ENCODE results near the gene BFAR.
"Not testable (repeated sequence)": the region's sequence is repeated elsewhere in the genome, so short reads cannot be mapped to it uniquely, and the experiment has no call there.

BFAR gene

GRCh38 chr16:14627078-14627477 lies 5.7 kb upstream of the BFAR start:
- TF ChIP-seq, protein P1, sequence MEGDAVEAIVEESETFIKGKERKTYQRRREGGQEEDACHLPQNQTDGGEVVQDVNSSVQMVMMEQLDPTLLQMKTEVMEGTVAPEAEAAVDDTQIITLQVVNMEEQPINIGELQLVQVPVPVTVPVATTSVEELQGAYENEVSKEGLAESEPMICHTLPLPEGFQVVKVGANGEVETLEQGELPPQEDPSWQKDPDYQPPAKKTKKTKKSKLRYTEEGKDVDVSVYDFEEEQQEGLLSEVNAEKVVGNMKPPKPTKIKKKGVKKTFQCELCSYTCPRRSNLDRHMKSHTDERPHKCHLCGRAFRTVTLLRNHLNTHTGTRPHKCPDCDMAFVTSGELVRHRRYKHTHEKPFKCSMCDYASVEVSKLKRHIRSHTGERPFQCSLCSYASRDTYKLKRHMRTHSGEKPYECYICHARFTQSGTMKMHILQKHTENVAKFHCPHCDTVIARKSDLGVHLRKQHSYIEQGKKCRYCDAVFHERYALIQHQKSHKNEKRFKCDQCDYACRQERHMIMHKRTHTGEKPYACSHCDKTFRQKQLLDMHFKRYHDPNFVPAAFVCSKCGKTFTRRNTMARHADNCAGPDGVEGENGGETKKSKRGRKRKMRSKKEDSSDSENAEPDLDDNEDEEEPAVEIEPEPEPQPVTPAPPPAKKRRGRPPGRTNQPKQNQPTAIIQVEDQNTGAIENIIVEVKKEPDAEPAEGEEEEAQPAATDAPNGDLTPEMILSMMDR (IDR thresholded peaks at IDR 0.05), result no peak
- H3K27ac ChIP-seq, result no peak overlapping the region

GRCh38 chr16:14628806-14629611 lies 3.7 kb upstream of the BFAR start:
- H3K27ac ChIP-seq, result peak overlapping the region; percentile 93 to 97
- no peak for DNase-seq (ENCODE audit: low spot score)
- H3K4me3 ChIP-seq, result peak overlapping the region; percentile 91
- TF ChIP-seq, protein P1 (IDR thresholded peaks at IDR 0.05), result no peak

More at GRCh38 chr16:14627078-14627477, 5.7 kb upstream of the BFAR start:
- H3K4me3 ChIP-seq, result no peak overlapping the region
- DNase-seq (ENCODE audit: low spot score), result no peak

DNA sequence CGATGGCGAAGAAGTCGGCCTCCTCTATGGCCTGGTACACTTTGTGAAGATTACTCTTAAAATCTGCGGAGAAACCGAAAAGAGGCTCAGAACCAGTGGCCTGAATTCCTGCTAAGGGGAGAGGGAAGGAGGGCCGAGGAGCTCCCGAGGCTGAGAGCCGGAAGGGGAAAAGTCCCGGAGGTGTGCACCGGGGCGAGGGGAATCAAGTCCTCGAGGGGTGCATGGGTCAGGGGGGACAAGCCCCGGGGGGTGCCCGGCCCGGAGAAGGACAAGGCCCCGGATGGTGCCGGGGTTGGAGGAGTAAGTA lies 3.2 kb upstream of the BFAR start:
- no peak for DNase-seq (ENCODE audit: low spot score)
- Histone ChIP-seq H3K4me3 (peak overlapping the region; percentile 91), H3K27ac (peak overlapping the region; percentile 93 to 97)
- TF ChIP-seq, protein P1 (IDR thresholded peaks at IDR 0.05), result no peak

GRCh38 chr16:14629919-14630619 lies 2.7 kb upstream of the BFAR start, which contains the start of gene PARN:
TSS of gene PARN (minus strand) at chr16:14630260. CDS start at chr16:14630125, 135 bp downstream.
- TF ChIP-seq, protein P1 (IDR thresholded peaks at IDR 0.05), result no peak
- H3K4me3 ChIP-seq, result peak within 1 kb of the TSS; percentile 91
- H3K27ac ChIP-seq, result peak within 1 kb of the TSS; percentile 93 to 97
- peak; percentile 94 for DNase-seq (ENCODE audit: low spot score)

DNA sequence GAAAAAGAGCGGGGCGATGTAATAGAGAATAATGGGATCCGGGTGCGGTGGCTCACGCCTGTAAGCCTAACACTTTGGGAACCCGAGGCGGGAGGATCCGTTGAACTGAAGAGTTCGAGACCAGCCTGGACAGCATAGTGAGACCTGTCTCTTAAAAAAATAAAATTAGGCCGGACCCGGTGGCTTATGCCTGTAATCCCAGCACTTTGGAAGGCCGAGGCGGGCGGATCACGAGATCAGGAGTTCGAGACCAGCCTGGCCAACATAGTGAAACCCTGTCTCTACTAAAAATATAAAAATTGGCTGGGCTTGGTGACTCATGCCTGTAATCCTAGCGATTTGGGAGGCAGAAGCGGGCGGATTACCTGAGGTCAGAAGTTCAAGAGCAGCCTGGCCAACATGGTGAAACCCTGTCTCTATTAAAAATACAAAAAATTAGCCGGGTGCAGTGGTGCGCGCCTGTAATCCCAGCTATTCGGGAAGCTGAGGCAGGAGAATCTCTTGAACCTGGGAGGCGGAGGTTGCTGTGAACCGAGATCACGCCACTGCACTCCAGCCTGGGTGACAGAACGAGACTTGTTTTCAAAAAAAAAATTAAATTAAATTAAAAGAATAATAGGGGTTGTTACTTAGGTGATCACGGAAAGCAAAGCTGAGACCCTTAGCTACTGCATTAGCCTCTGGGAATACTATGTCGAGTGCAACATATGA lies 2.0 kb upstream of the BFAR start:
- not testable (repeated sequence) for DNase-seq (ENCODE audit: low spot score)
- peak overlapping the region; percentile 93 to 97 for H3K27ac ChIP-seq
- peak overlapping the region; percentile 91 for H3K4me3 ChIP-seq

DNA sequence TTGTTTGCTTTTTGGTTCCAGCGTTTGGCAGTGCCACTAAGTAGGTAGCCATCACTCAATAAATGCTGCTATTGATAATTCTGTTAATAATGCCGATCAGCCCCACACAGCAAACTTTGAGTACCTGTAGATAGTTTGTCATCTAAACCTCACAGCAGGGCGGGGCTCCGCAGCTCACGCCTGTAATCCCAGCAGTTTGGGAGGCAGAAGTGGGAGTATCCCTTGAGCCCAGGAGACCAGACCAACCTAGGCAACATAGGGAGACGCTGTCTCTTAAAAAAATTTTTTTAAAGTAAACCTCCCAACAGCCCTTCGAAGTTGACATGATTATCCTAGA lies 1.6 kb downstream of the BFAR start:
- peak overlapping the region; percentile 76 for H3K4me3 ChIP-seq
- TF ChIP-seq, protein P1 (IDR thresholded peaks at IDR 0.05), result no peak
- H3K27ac ChIP-seq, result peak overlapping the region; percentile 91 to 94
- no peak for DNase-seq (ENCODE audit: low spot score)

- Histone ChIP-seq H3K4me3 (no peak overlapping the region), H3K27ac (no peak overlapping the region)
- no peak for DNase-seq (ENCODE audit: low spot score)
- TF ChIP-seq, protein P1 (IDR thresholded peaks at IDR 0.05), result no peak
Observed at GRCh38 chr16:14635395-14636165, 2.8 kb downstream of the BFAR start.

- not testable (repeated sequence) for H3K27ac ChIP-seq; DNase-seq (ENCODE audit: low spot score); H3K4me3 ChIP-seq
Observed at GRCh38 chr16:14636179-14636950, 3.6 kb downstream of the BFAR start.

DNA sequence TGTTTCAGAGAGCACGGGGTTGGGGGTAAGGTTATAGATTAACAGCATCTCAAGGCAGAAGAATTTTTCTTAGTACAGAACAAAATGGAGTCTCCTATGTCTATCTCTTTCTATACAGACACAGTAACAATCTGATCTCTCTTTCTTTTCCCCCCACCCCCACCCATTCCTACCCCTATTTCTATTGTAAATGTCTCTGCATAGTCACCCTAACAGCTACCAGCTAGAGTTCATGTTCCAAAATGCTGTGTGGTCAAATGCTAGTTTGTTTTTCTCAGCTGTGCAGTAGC lies 4.1 kb downstream of the BFAR start:
- DNase-seq (ENCODE audit: low spot score); H3K4me3 ChIP-seq; H3K27ac ChIP-seq: not testable (repeated sequence)

Measured in coronary artery (tissue), 2 donors.